HL-60/S4 treated with retinoic acid at 250 ng/mL for 4 days and 3 days (cell line): ENCODE data around the gene STK10.
"Not testable (repeated sequence)": the region's sequence is repeated elsewhere in the genome, so short reads cannot be mapped to it uniquely, and the experiment has no call there.

Experiments
- in situ Hi-C: fragments of 300-500 bp; cut with MboI; formaldehyde crosslinking; loops from 2 replicates; pipeline ENCODE4 v1.7.0; 2022; ENCODE audit warnings: low sequenced_read_pairs

The STK10 gene

DNA sequence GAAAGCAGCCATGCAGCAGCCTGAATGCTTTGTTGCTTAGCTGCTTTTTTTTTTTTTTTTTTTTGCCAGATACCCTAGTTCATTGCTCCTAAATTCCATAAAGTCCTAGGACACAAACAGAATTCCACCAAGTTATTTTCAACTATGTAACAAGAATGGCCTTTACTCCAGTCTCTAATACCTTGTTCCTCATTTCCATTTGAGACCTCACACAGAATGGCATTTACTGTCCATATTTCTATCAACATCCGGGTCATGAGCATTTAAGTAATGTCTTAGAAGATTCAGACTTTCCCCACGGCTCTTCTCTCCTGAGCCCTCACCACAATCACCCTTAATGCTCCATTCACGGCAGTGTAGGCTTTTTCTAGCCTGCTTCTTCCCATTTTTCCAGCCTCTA is 149.9 kb downstream of the STK10 start:
- in situ Hi-C loops = no loop called here

- in situ Hi-C loops = no loop called here
These were observed 153.0 kb downstream of the STK10 start for GRCh38 chr5:172035049-172035448.

- in situ Hi-C loops = no loop called here
These were observed 156.0 kb downstream of the STK10 start for GRCh38 chr5:172031894-172032461.

DNA sequence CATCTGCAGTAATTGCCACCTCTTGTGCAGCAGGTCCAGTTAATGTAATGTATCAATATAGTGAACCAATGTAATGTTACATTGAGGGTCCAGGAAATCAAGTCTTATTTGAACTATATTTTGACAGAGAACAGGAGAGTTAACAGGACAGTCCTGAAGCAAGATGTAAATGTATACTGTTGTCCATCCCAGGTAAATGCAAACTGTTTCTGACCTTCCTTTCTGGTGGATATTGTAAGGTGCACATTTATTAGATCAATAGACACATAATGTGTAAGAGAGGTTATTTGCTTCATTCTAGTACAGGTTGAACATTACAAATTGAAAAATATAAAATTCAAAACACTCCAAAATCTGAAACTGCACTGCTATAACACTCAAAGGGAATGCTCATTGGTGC is 158.1 kb downstream of the STK10 start:
- in situ Hi-C loops = no loop called here

- in situ Hi-C loops = no loop called here
These were observed 159.9 kb downstream of the STK10 start for GRCh38 chr5:172028167-172028566.

- in situ Hi-C loops = not testable (repeated sequence)
These were observed 167.8 kb downstream of the STK10 start for GRCh38 chr5:172020110-172020786.

DNA sequence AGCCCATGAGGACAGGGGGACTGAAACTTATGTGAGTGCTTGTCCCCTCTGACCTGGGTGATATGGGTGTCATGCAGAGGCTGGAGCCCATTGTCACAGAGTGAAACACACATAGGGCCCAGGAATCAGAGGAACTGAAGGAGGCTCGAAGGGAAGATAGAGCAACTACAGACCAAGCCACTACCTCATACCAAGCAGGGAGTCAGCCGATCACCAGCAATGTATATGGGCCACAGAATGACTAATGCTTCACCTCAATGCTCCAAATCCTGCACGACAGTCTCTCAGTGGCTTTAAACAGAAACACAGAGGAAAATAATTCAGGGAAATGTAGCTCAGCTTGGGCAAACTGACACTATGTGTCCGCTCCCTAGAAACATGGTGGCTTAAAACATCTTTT is 172.7 kb downstream of the STK10 start:
- in situ Hi-C loops = no loop called here

- in situ Hi-C loops = no loop called here
These were observed 177.7 kb downstream of the STK10 start for GRCh38 chr5:172010278-172010677.

DNA sequence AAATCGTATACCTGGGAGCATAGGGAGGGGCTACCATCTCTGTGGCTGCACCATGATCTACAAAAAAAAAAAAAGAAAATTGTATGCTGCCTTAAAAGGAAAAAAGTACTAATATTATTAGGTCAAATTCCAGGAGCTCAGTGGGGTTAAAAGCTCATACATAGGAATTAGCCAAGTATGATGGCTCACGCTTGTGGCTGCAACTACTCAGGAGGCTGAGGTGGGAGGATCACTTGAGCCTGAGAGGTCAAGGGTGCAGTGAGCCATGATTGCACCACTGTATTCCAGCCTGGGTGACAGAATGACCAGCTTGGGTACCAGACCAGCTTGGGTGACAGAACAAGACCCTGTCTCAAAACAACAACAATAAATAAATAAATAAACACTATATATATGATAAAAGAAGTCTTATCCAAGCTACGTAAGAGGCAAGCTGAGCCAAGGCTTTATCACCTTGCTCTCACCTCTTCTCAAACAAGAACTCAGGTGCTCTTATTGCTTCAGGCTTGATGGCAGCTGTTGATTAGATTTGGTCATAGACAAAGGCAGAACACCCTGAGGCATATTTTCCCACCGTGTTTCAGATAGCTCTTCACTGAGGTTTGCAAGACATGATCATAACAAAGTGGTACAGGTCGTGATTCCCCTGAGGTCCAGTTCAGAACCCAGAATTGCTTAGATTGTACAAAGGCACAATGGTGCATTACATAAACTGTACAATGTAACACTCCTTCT is 178.3 kb downstream of the STK10 start:
- in situ Hi-C loops = no loop called here

- in situ Hi-C loops = no loop called here
These were observed 179.3 kb downstream of the STK10 start for GRCh38 chr5:172008689-172009141.

DNA sequence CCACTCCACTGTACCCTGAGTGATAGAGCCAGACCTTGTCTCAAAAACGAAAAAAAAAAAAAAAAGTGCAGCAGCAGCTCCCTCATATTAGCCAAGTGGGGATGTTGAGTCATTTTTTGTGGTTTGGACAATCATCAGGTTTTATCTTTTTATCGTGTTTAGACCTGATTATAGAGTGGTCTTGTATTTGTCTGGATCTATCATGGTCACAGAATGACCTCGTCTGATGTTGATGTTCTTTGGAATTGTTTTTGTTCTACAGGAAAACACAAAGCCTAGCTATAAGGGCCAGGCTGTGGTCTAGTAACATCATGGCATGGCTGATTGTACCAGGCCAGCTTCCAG is 179.9 kb downstream of the STK10 start:
- in situ Hi-C loops = no loop called here

DNA sequence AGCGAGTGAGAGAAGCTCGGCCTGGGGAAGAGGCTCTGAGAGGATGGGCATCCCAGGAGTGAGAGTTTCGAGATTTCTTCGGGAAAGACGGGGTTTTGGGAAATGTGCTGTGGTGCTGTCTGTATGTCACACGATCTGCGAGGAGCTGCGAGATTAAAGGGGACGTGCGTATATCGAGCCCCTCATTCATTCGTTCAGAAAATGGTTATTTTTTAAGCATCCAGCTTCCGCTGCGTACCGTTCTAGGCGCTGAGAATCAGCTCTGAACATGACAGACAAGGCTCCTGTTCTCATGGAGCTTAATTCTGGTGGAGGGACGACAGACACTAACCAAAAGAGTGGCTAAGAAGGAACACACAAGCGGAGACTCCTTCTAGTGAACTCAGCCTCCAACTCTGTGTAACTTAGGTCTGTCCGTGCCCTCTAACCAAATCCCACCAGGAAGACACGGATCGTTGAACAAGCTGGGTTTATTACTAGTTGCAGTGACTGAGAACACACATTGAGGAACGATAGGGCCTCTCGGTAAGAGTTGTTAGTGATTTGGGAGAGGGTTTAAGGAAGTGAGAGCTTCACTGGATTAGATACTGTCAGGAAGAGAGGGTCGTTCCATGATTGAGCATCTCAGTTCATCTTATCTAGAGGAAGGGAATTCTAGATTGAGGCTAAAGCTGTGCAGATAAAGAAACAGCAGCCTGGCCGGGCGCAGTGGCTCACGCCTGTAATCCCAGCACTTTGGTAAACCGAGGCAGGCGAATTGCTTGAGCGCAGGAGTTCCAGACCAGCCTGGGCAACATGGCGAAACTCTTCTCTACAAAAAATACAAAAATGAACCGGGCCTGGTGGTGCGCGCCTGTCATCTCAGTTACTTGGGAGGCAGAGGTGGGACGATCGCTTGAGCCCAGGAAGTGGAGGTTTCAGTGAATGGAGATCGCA is 180.6 kb downstream of the STK10 start:
- in situ Hi-C loops = no loop called here

GRCh38 chr5:172006321-172007174 is 181.5 kb downstream of the STK10 start, which contains the start of gene FBXW11:
Gene FBXW11, minus strand, starts transcription at chr5:172006638. Its CDS starts 136 bp downstream, at chr5:172006502.
- in situ Hi-C loops = no loop called here

GRCh38 chr5:172005708-172006320 is 182.2 kb downstream of the STK10 start:
- in situ Hi-C loops = no loop called here

DNA sequence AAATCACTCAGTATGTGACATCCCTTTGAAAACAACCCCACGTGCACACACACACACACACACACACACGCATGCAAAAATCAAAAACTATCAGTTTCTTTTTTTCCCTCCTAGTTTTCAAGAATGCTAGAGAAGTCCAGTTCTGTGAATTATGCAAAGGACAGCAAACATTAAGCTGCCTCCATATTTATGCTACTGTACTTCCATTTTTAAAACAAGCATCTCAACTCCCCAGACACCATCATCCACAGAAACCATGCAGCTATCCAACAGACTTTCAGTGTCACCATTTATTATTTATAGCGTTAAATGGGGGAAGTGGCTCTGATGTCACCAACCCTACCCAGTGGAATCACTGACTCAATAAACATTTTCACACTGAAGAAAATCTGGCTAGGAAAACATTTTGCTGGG is 183.2 kb downstream of the STK10 start:
- in situ Hi-C loops = no loop called here

GRCh38 chr5:172003746-172004145 is 184.3 kb downstream of the STK10 start:
- in situ Hi-C loops = no loop called here

- in situ Hi-C loops = no loop called here
These were observed 185.0 kb downstream of the STK10 start for GRCh38 chr5:172002840-172003512.

DNA sequence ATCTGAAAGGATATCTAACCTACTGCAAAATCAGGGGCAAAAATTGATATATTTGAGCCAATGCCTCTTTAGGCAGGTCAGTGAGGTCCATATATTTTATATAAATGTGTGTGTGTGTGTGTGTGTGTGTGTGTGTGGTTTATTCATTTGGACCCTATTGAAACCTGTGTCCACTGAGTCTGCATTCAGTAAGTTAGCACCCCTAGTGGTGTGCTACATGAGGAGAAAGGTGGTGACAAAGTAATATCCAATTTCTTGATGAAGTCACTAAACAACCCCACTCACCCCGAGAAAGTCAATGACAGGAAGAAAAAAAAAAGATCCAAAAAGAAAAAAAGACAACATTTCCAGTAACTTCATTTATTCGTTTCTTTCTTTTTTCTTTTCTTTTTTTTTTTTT is 185.7 kb downstream of the STK10 start:
- in situ Hi-C loops = no loop called here

- in situ Hi-C loops = no loop called here
These were observed 188.1 kb downstream of the STK10 start for GRCh38 chr5:171999877-172000276.
